Transverse colon (tissue), 4 donors: Measurements from ENCODE around the gene PLD5. TPM values are rescaled to one million over a fixed set of nuclear protein-coding genes. Genes with fewer than 3 reads are reported as not detected.
A peak's percentile ranks its signal among the peaks of the same experiment; 100 is the strongest.
"Not testable (repeated sequence)": the region's sequence is repeated elsewhere in the genome, so short reads cannot be mapped to it uniquely, and the experiment has no call there.

ENCODE experiments used
- DNase-seq: peaks from one replicate; pipeline ENCODE4 v3.0.0-alpha.2; 2019
- H3K27ac ChIP-seq, 4 donors: fragments of 200-600 bp; sonication (generic); 2 replicates each; pipeline ENCODE4 v1.5.1; 2016 to 2018; ENCODE audit warnings: inconsistent platforms in 4 of 4
- H3K27me3 ChIP-seq: fragments of 200-600 bp; sonication (generic); 2 replicates; pipeline ENCODE4 v1.5.1; 2017; ENCODE audit warnings: inconsistent platforms
- H3K36me3 ChIP-seq, 4 donors: fragments of 200-600 bp; sonication (generic); 2 replicates each; pipeline ENCODE4 v1.5.1; 2017 to 2019; ENCODE audit warnings: inconsistent platforms in 4 of 4
- H3K4me1 ChIP-seq, 4 donors: fragments of 200-600 bp; sonication (generic); 2 replicates each; pipeline ENCODE4 v1.5.1; 2017 to 2020; ENCODE audit warnings: inconsistent platforms in 4 of 4
- H3K4me3 ChIP-seq, 4 donors: fragments of 200-600 bp; sonication (generic); 1 replicate in 1 of 4; 2 replicates in 3 of 4; pipeline versions ENCODE4 v1.5.1 to v1.6.1; 2017 to 2019; ENCODE audit warnings: inconsistent platforms in 4 of 4
- H3K9me3 ChIP-seq, 2 donors: fragments of 200-600 bp; sonication (generic); 2 replicates each; pipeline ENCODE4 v1.5.1; 2017 to 2019; ENCODE audit warnings: inconsistent platforms in 2 of 2
- CTCF ChIP-seq, 5 experiments: fragments of 200-600 bp in 3 of 5; fragments of 450-650 bp in 2 of 5; sonication (generic) in 3 of 5; IDR thresholded peaks; 1 replicate in 2 of 5; 2 replicates in 3 of 5; pipeline ENCODE4 v1.5.1; 2016 to 2017; ENCODE audit warnings: antibody characterized with exemption in 5 of 5, inconsistent platforms in 3 of 5, mild to moderate bottlenecking in 2 of 5, moderate library complexity in 1 of 5
- EP300 ChIP-seq: sonication (generic); formaldehyde crosslinking; IDR thresholded peaks from one replicate; pipeline ENCODE4 v1.6.1; 2017; ENCODE audit warnings: antibody characterized with exemption, low read depth
- POLR2A ChIP-seq: fragments of 450-650 bp; IDR thresholded peaks from one replicate; pipeline ENCODE4 v1.6.1; 2016; ENCODE audit warnings: antibody characterized with exemption, mild to moderate bottlenecking, moderate library complexity
- POLR2AphosphoS5 ChIP-seq, 3 donors: sonication (generic); formaldehyde crosslinking; IDR thresholded peaks; one replicate each; pipeline ENCODE4 v1.6.1; 2016; ENCODE audit warnings: antibody characterized with exemption in 3 of 3
- WGBS, 2 donors: methylation state at CpG; one replicate each; pipeline ENCODE4 v1.1.5; 2018; ENCODE audit warnings: low coverage in 1 of 2; 5-methylcytosine and 5-hydroxymethylcytosine counted together
- in situ Hi-C, 4 donors: fragments of 200-750 bp; cut with MboI; loops; one replicate each; pipeline versions ENCODE4 v1.15.0 to v1.15.1; 2017; ENCODE audit warnings: low sequenced_read_pairs in 3 of 4, low pct_ligation_motif_present in 1 of 4, low pct_unique_long_range_greater_than_20kb in 1 of 4
- intact Hi-C: fragments of 100-400 bp; cut with DNase I; formaldehyde crosslinking; loops from one replicate; pipeline ENCODE4 v1.15.1; 2023; ENCODE audit warnings: low total_unique reads
- total RNA-seq, 4 donors: library from RNA; depleted of rRNA; stranded (reverse); fragments of >200 nt; gene quantifications; one replicate each; pipeline ENCODE4 v1.1.0, GENCODE V29; 2016

PLD5 gene
- total RNA-seq, 4 donors from 2014 or later = 0.16 TPM; not detected in 3

GRCh38 chr1:242467556-242468145 lies 56.8 kb downstream of the PLD5 start:
- 12% methylated on average over 4 of the region's 4 CpGs; no CpG with 5 or more reads in 1 of the 2 donors for WGBS, 2 donors
- Histone ChIP-seq H3K36me3 (no peaks in the 10 kb centered on the region), H3K4me1 (no peaks in the 10 kb centered on the region), H3K27ac (no peak overlapping the region), H3K27me3 (no peaks in the 10 kb centered on the region), H3K4me3 (no peak overlapping the region), H3K9me3 (no peaks in the 10 kb centered on the region)
- in situ Hi-C loops (loop anchor here (10.0 to 25.0 kb wide), 2 partner anchors 845 to 857 kb away; no protein-coding TSS in a partner anchor), intact Hi-C loops (loop anchor here (10.0 kb wide), 1 partner anchor 857 kb away; no protein-coding TSS in a partner anchor)
- DNase-seq = peak; percentile 41
- TF ChIP-seq CTCF (IDR thresholded peaks at IDR 0.05) (peak; percentile 41 to 57 (median 48)), POLR2A (no peak), EP300 (no peak), POLR2AphosphoS5 (IDR thresholded peaks at IDR 0.05) (no peak)

- intact Hi-C loops = loop anchor here (10.0 kb wide), 1 partner anchor 862 kb away; no protein-coding TSS in a partner anchor
- in situ Hi-C loops = loop anchor here (10.0 to 25.0 kb wide), 2 partner anchors 849 to 862 kb away; no protein-coding TSS in a partner anchor
- H3K4me3 ChIP-seq = no peak overlapping the region
- H3K27me3 ChIP-seq = no peaks in the 10 kb centered on the region
- TF ChIP-seq POLR2AphosphoS5 (IDR thresholded peaks at IDR 0.05) (no peak), CTCF (IDR thresholded peaks at IDR 0.05) (no peak), POLR2A (no peak)
- no peak for DNase-seq
- H3K9me3 ChIP-seq = no peaks in the 10 kb centered on the region
- no peak overlapping the region for H3K27ac ChIP-seq
- H3K36me3 ChIP-seq = no peaks in the 10 kb centered on the region
- 85 to 87% methylated on average over 6 to 7 of the region's 7 CpGs for WGBS, 2 donors
- H3K4me1 ChIP-seq = no peaks in the 10 kb centered on the region
Observed at GRCh38 chr1:242462867-242463266, 61.6 kb downstream of the PLD5 start.

- intact Hi-C loops = loop anchor here (10.0 kb wide), 1 partner anchor 865 kb away; no protein-coding TSS in a partner anchor
Observed at GRCh38 chr1:242459740-242460139, 64.8 kb downstream of the PLD5 start.

GRCh38 chr1:242456726-242457269 lies 67.7 kb downstream of the PLD5 start:
- Histone ChIP-seq H3K27me3 (peaks cover 4% of the 10 kb centered on the region), H3K9me3 (no peaks in the 10 kb centered on the region), H3K4me3 (no peak overlapping the region), H3K36me3 (no peaks in the 10 kb centered on the region), H3K27ac (no peak overlapping the region), H3K4me1 (no peaks in the 10 kb centered on the region)
- in situ Hi-C loops (loop anchor here in 3 of 4 donors (25.0 kb wide), 1 partner anchor 856 kb away; no protein-coding TSS in a partner anchor), intact Hi-C loops (no loop called here)
- TF ChIP-seq POLR2A (no peak), CTCF (IDR thresholded peaks at IDR 0.05) (no peak), EP300 (no peak), POLR2AphosphoS5 (IDR thresholded peaks at IDR 0.05) (no peak)
- no peak for DNase-seq
- WGBS, 2 donors = 77 to 85% methylated on average over 11 of the region's 11 CpGs

More at GRCh38 chr1:242459740-242460139, 64.8 kb downstream of the PLD5 start:
- H3K36me3 ChIP-seq, H3K4me1 ChIP-seq, H3K27me3 ChIP-seq, H3K27ac ChIP-seq, H3K4me3 ChIP-seq, H3K9me3 ChIP-seq, DNase-seq: not testable (repeated sequence)
- in situ Hi-C loops = loop anchor here (10.0 to 25.0 kb wide), 2 partner anchors 853 to 865 kb away; no protein-coding TSS in a partner anchor
- 68 to 74% methylated on average over 5 of the region's 5 CpGs for WGBS, 2 donors
